ENCODE results near the gene GANAB. TPM values are rescaled to one million over a fixed set of nuclear protein-coding genes. Genes with fewer than 3 reads are reported as not detected.
A peak's percentile ranks its signal among the peaks of the same experiment; 100 is the strongest.

The GANAB gene
- total and polyA plus RNA-seq, 2 of the 13 experiments (the other 11 are each of a cell fraction or from before 2014, with no cell fraction given): 99.5 to 234 TPM

GRCh38 chr11:62645946-62646824 lies at the start of gene GANAB (continued):
- 0 out of 2 replicates have a peak, but pooled peaks have one; percentile 16 for TF ChIP-seq GPN1 (CRISPR knock-in tag; IDR thresholded peaks at IDR 0.05; ENCODE audit: borderline replicate concordance)
- TF ChIP-seq ZNF451 (CRISPR knock-in tag; IDR thresholded peaks at IDR 0.05): no peak
- TF ChIP-seq CENPT (CRISPR knock-in tag; IDR thresholded peaks at IDR 0.05; ENCODE audit: low read depth): no peak
- no peak for TF ChIP-seq NFIC (IDR thresholded peaks at IDR 0.05; ENCODE audit: low read length)
- no peak; the same call in 1 of the 2 replicates for TF ChIP-seq ZZZ3 (CRISPR knock-in tag; IDR thresholded peaks at IDR 0.05; ENCODE audit: borderline replicate concordance)
- TF ChIP-seq, protein P1, sequence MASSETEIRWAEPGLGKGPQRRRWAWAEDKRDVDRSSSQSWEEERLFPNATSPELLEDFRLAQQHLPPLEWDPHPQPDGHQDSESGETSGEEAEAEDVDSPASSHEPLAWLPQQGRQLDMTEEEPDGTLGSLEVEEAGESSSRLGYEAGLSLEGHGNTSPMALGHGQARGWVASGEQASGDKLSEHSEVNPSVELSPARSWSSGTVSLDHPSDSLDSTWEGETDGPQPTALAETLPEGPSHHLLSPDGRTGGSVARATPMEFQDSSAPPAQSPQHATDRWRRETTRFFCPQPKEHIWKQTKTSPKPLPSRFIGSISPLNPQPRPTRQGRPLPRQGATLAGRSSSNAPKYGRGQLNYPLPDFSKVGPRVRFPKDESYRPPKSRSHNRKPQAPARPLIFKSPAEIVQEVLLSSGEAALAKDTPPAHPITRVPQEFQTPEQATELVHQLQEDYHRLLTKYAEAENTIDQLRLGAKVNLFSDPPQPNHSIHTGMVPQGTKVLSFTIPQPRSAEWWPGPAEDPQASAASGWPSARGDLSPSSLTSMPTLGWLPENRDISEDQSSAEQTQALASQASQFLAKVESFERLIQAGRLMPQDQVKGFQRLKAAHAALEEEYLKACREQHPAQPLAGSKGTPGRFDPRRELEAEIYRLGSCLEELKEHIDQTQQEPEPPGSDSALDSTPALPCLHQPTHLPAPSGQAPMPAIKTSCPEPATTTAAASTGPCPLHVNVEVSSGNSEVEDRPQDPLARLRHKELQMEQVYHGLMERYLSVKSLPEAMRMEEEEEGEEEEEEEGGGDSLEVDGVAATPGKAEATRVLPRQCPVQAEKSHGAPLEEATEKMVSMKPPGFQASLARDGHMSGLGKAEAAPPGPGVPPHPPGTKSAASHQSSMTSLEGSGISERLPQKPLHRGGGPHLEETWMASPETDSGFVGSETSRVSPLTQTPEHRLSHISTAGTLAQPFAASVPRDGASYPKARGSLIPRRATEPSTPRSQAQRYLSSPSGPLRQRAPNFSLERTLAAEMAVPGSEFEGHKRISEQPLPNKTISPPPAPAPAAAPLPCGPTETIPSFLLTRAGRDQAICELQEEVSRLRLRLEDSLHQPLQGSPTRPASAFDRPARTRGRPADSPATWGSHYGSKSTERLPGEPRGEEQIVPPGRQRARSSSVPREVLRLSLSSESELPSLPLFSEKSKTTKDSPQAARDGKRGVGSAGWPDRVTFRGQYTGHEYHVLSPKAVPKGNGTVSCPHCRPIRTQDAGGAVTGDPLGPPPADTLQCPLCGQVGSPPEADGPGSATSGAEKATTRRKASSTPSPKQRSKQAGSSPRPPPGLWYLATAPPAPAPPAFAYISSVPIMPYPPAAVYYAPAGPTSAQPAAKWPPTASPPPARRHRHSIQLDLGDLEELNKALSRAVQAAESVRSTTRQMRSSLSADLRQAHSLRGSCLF (CRISPR knock-in tag; IDR thresholded peaks at IDR 0.05; ENCODE audit: borderline replicate concordance): no peak
- no peak for TF ChIP-seq ZNF841 (CRISPR knock-in tag; IDR thresholded peaks at IDR 0.05; ENCODE audit: borderline replicate concordance)
- peak; percentile 90 for TF ChIP-seq DRAP1 (CRISPR knock-in tag; IDR thresholded peaks at IDR 0.05)
- peak; percentile 91; the same call in 1 of the 2 replicates for TF ChIP-seq SIN3A (IDR thresholded peaks at IDR 0.05; ENCODE audit: borderline replicate concordance, low read depth, low read length)
- TF ChIP-seq KMT2A (CRISPR knock-in tag; IDR thresholded peaks at IDR 0.05): peak; percentile 36; the same call in 1 of the 2 replicates
- TF ChIP-seq, protein P2, sequence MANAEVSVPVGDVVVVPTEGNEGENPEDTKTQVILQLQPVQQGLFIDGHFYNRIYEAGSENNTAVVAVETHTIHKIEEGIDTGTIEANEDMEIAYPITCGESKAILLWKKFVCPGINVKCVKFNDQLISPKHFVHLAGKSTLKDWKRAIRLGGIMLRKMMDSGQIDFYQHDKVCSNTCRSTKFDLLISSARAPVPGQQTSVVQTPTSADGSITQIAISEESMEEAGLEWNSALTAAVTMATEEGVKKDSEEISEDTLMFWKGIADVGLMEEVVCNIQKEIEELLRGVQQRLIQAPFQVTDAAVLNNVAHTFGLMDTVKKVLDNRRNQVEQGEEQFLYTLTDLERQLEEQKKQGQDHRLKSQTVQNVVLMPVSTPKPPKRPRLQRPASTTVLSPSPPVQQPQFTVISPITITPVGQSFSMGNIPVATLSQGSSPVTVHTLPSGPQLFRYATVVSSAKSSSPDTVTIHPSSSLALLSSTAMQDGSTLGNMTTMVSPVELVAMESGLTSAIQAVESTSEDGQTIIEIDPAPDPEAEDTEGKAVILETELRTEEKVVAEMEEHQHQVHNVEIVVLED (CRISPR knock-in tag; IDR thresholded peaks at IDR 0.05; ENCODE audit: borderline replicate concordance): peak; percentile 87
- TF ChIP-seq KAT8 (CRISPR knock-in tag; IDR thresholded peaks at IDR 0.05): peak; percentile 91
- TF ChIP-seq RORA (CRISPR knock-in tag; IDR thresholded peaks at IDR 0.05): no peak
- peak; percentile 22; the same call in 1 of the 2 replicates for TF ChIP-seq SSRP1 (CRISPR knock-in tag; IDR thresholded peaks at IDR 0.05)
- no peak for TF ChIP-seq ZBTB21 (CRISPR knock-in tag; IDR thresholded peaks at IDR 0.05)
- no peak for TF ChIP-seq SMARCC2 (IDR thresholded peaks at IDR 0.05)
- TF ChIP-seq NFKB2 (CRISPR knock-in tag; IDR thresholded peaks at IDR 0.05; ENCODE audit: borderline replicate concordance): peak; percentile 21; the same call in 1 of the 2 replicates
- TF ChIP-seq ZNF775 (CRISPR knock-in tag; IDR thresholded peaks at IDR 0.05; ENCODE audit: borderline replicate concordance): no peak
